ENCODE data around the gene C1R.

C1R gene

DNA sequence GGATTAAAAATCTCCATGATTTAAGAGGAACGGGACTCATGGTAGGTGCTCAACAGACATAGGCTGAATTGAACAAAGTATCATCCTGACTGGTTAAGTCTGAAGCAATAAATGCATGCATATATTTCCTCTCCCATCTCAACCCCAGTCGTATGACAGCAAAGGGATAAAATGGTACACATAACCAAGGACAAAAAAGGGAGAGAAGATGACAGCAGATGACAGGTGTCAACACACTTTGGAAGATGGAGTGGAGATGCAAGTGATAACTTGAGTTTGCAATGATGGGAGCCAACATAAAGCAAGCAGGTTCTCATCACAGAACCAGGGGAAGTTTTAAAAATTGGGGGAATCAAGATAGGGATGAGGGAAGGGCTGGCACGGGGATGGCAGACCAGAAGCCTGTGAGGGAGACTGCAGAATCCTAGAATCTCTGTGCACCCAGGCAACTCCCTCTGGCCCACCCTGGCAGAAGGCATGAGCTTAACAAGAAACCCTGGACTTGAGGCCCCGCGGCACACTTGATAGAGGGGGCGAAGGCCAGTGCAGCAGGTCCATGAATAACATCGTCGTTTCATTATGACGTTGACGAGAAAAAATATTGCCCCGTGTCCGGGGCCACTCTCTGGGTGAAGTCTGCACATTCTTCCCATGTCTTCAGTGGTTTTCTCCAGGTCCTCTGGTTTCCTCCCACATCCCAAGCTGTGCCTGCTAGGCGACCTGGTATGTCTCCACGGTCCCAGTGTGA lies 11.8 kb upstream of the C1R start:
- H3K14ac ChIP-seq (ENCODE audit: low read length), result no peak overlapping the region
- no peak overlapping the region for H4K8ac ChIP-seq (ENCODE audit: low read depth, low read length)
- no peak overlapping the region for H3K4me3 ChIP-seq (ENCODE audit: low read length in 2 of 2)
- no peak overlapping the region for H3K18ac ChIP-seq (ENCODE audit: low read length)
- H2BK120ac ChIP-seq (ENCODE audit: low read depth, low read length), result no peak overlapping the region
- no peak overlapping the region for H3K4me2 ChIP-seq (ENCODE audit: insufficient read depth, low read length, poor library complexity, severe bottlenecking)
- H3K27me3 ChIP-seq (ENCODE audit: control insufficient read depth in 3 of 3, insufficient read depth in 3 of 3, low read depth in 1 of 3, low read length in 3 of 3), result no peaks in the 10 kb centered on the region
- H2AK5ac ChIP-seq (ENCODE audit: low read depth, low read length), result no peak overlapping the region
- no peak overlapping the region for H3K4ac ChIP-seq (ENCODE audit: low read length)
- no peak overlapping the region for H3K23ac ChIP-seq (ENCODE audit: low read depth, low read length, poor library complexity)
- no peak overlapping the region for H4K91ac ChIP-seq (ENCODE audit: low read depth, low read length, poor library complexity)
- DNase-seq (ENCODE audit: low spot score), result no peak
- peaks cover 2 to 16% of the 10 kb centered on the region in 2 donors for H3K9me3 ChIP-seq (replicated peaks in 1 of 2; ENCODE audit: control insufficient read depth in 2 of 2, insufficient read depth in 1 of 2, low read depth in 1 of 2, low read length in 2 of 2)
- H3K36me3 ChIP-seq (replicated peaks in 1 of 2; ENCODE audit: control insufficient read depth in 2 of 2, insufficient read depth in 2 of 2, low read length in 2 of 2), result peaks cover 5 to 46% of the 10 kb centered on the region in 2 donors
- H2BK15ac ChIP-seq (ENCODE audit: low read length), result no peak overlapping the region
- H3K79me1 ChIP-seq (ENCODE audit: low read depth, low read length), result peaks cover 2% of the 10 kb centered on the region
- no CpG with 5 or more reads among the region's 14 CpGs for WGBS, 2 donors (ENCODE audit: extremely low coverage in 2 of 2, insufficient read length in 2 of 2, insufficient replicate concordance in 1 of 2)
- H3K4me1 ChIP-seq (ENCODE audit: control insufficient read depth in 2 of 2, insufficient read depth in 1 of 2, low read depth in 1 of 2, low read length in 2 of 2), result peaks cover under 1 to 2% of the 10 kb centered on the region in 2 donors
- H2BK5ac ChIP-seq (ENCODE audit: low read length), result no peak overlapping the region
- no peak overlapping the region for H2BK12ac ChIP-seq (ENCODE audit: low read length)
- no peak overlapping the region for H3K27ac ChIP-seq (replicated peaks; ENCODE audit: low read length)
- H2AFZ ChIP-seq (ENCODE audit: low read length), result no peak overlapping the region
- H3K9ac ChIP-seq (ENCODE audit: low read depth, low read length, poor library complexity), result no peak overlapping the region

- Histone ChIP-seq H3K27ac (replicated peaks; ENCODE audit: low read length) (no peak overlapping the region), H2BK12ac (ENCODE audit: low read length) (no peak overlapping the region), H3K36me3 (replicated peaks in 1 of 2; ENCODE audit: control insufficient read depth in 2 of 2, insufficient read depth in 2 of 2, low read length in 2 of 2) (peaks cover 7 to 53% of the 10 kb centered on the region in 2 donors), H3K18ac (ENCODE audit: low read length) (no peak overlapping the region), H4K91ac (ENCODE audit: low read depth, low read length, poor library complexity) (no peak overlapping the region), H3K23ac (ENCODE audit: low read depth, low read length, poor library complexity) (no peak overlapping the region), H3K9me3 (replicated peaks in 1 of 2; ENCODE audit: control insufficient read depth in 2 of 2, insufficient read depth in 1 of 2, low read depth in 1 of 2, low read length in 2 of 2) (peaks cover 2 to 16% of the 10 kb centered on the region in 2 donors), H3K79me1 (ENCODE audit: low read depth, low read length) (no peaks in the 10 kb centered on the region), H4K8ac (ENCODE audit: low read depth, low read length) (no peak overlapping the region), H3K4me1 (ENCODE audit: control insufficient read depth in 2 of 2, insufficient read depth in 1 of 2, low read depth in 1 of 2, low read length in 2 of 2) (no peaks in the 10 kb centered on the region), H3K4me2 (ENCODE audit: insufficient read depth, low read length, poor library complexity, severe bottlenecking) (no peak overlapping the region), H2BK15ac (ENCODE audit: low read length) (no peak overlapping the region), H2AK5ac (ENCODE audit: low read depth, low read length) (no peak overlapping the region), H3K9ac (ENCODE audit: low read depth, low read length, poor library complexity) (no peak overlapping the region), H2AFZ (ENCODE audit: low read length) (no peak overlapping the region), H3K27me3 (ENCODE audit: control insufficient read depth in 3 of 3, insufficient read depth in 3 of 3, low read depth in 1 of 3, low read length in 3 of 3) (no peaks in the 10 kb centered on the region), H3K14ac (ENCODE audit: low read length) (no peak overlapping the region), H3K4ac (ENCODE audit: low read length) (no peak overlapping the region), H2BK120ac (ENCODE audit: low read depth, low read length) (no peak overlapping the region), H2BK5ac (ENCODE audit: low read length) (no peak overlapping the region), H3K4me3 (ENCODE audit: low read length in 2 of 2) (no peak overlapping the region)
- no CpG with 5 or more reads among the region's 3 CpGs for WGBS, 2 donors (ENCODE audit: extremely low coverage in 2 of 2, insufficient read length in 2 of 2, insufficient replicate concordance in 1 of 2)
- no peak for DNase-seq (ENCODE audit: low spot score)
Observed at GRCh38 chr12:7102582-7102981, 10.3 kb upstream of the C1R start.

GRCh38 chr12:7101694-7102131 lies 9.5 kb upstream of the C1R start:
- H3K4ac ChIP-seq (ENCODE audit: low read length), result no peak overlapping the region
- H2AFZ ChIP-seq (ENCODE audit: low read length), result no peak overlapping the region
- no peaks in the 10 kb centered on the region for H3K4me1 ChIP-seq (ENCODE audit: control insufficient read depth in 2 of 2, insufficient read depth in 1 of 2, low read depth in 1 of 2, low read length in 2 of 2)
- H4K8ac ChIP-seq (ENCODE audit: low read depth, low read length), result no peak overlapping the region
- no peak overlapping the region for H2BK12ac ChIP-seq (ENCODE audit: low read length)
- H2AK5ac ChIP-seq (ENCODE audit: low read depth, low read length), result no peak overlapping the region
- H3K9ac ChIP-seq (ENCODE audit: low read depth, low read length, poor library complexity), result no peak overlapping the region
- no peaks in the 10 kb centered on the region for H3K27me3 ChIP-seq (ENCODE audit: control insufficient read depth in 3 of 3, insufficient read depth in 3 of 3, low read depth in 1 of 3, low read length in 3 of 3)
- H3K79me1 ChIP-seq (ENCODE audit: low read depth, low read length), result no peaks in the 10 kb centered on the region
- H3K27ac ChIP-seq (replicated peaks; ENCODE audit: low read length), result no peak overlapping the region
- H3K23ac ChIP-seq (ENCODE audit: low read depth, low read length, poor library complexity), result no peak overlapping the region
- no peak for DNase-seq (ENCODE audit: low spot score)
- WGBS, 2 donors (ENCODE audit: extremely low coverage in 2 of 2, insufficient read length in 2 of 2, insufficient replicate concordance in 1 of 2), result no CpG with 5 or more reads among the region's 10 CpGs
- H3K4me2 ChIP-seq (ENCODE audit: insufficient read depth, low read length, poor library complexity, severe bottlenecking), result no peak overlapping the region
- no peak overlapping the region for H3K18ac ChIP-seq (ENCODE audit: low read length)
- no peak overlapping the region for H3K14ac ChIP-seq (ENCODE audit: low read length)
- H3K4me3 ChIP-seq (ENCODE audit: low read length in 2 of 2), result no peak overlapping the region
- H2BK5ac ChIP-seq (ENCODE audit: low read length), result no peak overlapping the region
- H3K36me3 ChIP-seq (replicated peaks in 1 of 2; ENCODE audit: control insufficient read depth in 2 of 2, insufficient read depth in 2 of 2, low read length in 2 of 2), result peaks cover 7 to 53% of the 10 kb centered on the region in 2 donors
- H4K91ac ChIP-seq (ENCODE audit: low read depth, low read length, poor library complexity), result no peak overlapping the region
- H2BK120ac ChIP-seq (ENCODE audit: low read depth, low read length), result no peak overlapping the region
- H2BK15ac ChIP-seq (ENCODE audit: low read length), result no peak overlapping the region
- peaks cover 2 to 11% of the 10 kb centered on the region in 2 donors for H3K9me3 ChIP-seq (replicated peaks in 1 of 2; ENCODE audit: control insufficient read depth in 2 of 2, insufficient read depth in 1 of 2, low read depth in 1 of 2, low read length in 2 of 2)

DNA sequence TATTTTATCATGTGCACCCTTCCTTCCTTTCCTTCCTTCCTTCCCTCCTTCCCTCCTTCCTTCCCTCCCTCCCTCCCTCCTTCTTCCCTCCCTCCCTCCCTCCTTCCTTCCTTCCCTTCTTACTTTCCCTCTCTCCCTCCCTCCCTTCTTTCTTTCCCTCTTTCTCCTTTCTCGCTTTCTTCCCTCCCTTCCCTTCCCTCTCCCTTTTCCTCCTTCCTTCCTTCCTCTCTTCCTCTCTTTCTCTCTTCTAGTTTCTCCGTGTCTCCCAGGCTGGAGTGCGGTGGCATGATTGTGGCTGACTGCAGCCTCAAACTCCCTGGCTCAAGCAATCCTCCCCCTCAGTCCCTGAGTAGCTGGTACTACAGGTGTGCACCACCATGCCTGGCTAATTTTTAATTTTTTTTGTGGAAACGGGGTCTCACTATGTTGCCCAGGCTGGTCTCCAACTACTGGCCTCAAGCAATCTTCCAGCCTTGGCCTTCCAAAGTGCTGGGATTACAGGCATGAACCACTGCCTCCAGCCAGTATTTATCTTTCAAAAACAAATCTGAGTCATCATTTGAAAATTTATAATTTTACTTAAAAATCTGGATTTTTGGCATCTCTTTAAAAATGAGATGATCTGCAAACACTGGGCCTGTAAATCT lies 8.9 kb upstream of the C1R start:
- Histone ChIP-seq H3K4ac (ENCODE audit: low read length) (no peak overlapping the region), H2AK5ac (ENCODE audit: low read depth, low read length) (no peak overlapping the region), H3K23ac (ENCODE audit: low read depth, low read length, poor library complexity) (no peak overlapping the region), H3K36me3 (replicated peaks in 1 of 2; ENCODE audit: control insufficient read depth in 2 of 2, insufficient read depth in 2 of 2, low read length in 2 of 2) (peaks cover 7 to 50% of the 10 kb centered on the region in 2 donors), H2AFZ (ENCODE audit: low read length) (no peak overlapping the region), H4K91ac (ENCODE audit: low read depth, low read length, poor library complexity) (no peak overlapping the region), H2BK120ac (ENCODE audit: low read depth, low read length) (no peak overlapping the region), H3K27ac (replicated peaks; ENCODE audit: low read length) (no peak overlapping the region), H3K9me3 (replicated peaks in 1 of 2; ENCODE audit: control insufficient read depth in 2 of 2, insufficient read depth in 1 of 2, low read depth in 1 of 2, low read length in 2 of 2) (peaks cover 0 to 6% of the 10 kb centered on the region in 2 donors), H3K4me1 (ENCODE audit: control insufficient read depth in 2 of 2, insufficient read depth in 1 of 2, low read depth in 1 of 2, low read length in 2 of 2) (no peaks in the 10 kb centered on the region), H3K79me1 (ENCODE audit: low read depth, low read length) (peaks cover 1% of the 10 kb centered on the region), H3K9ac (ENCODE audit: low read depth, low read length, poor library complexity) (no peak overlapping the region), H2BK15ac (ENCODE audit: low read length) (no peak overlapping the region), H3K4me2 (ENCODE audit: insufficient read depth, low read length, poor library complexity, severe bottlenecking) (no peak overlapping the region), H3K4me3 (ENCODE audit: low read length in 2 of 2) (no peak overlapping the region), H3K27me3 (ENCODE audit: control insufficient read depth in 3 of 3, insufficient read depth in 3 of 3, low read depth in 1 of 3, low read length in 3 of 3) (no peaks in the 10 kb centered on the region), H4K8ac (ENCODE audit: low read depth, low read length) (no peak overlapping the region), H2BK12ac (ENCODE audit: low read length) (no peak overlapping the region), H2BK5ac (ENCODE audit: low read length) (no peak overlapping the region), H3K18ac (ENCODE audit: low read length) (no peak overlapping the region), H3K14ac (ENCODE audit: low read length) (no peak overlapping the region)
- DNase-seq (ENCODE audit: low spot score), result no peak
- no CpG with 5 or more reads among the region's 4 CpGs for WGBS, 2 donors (ENCODE audit: extremely low coverage in 2 of 2, insufficient read length in 2 of 2, insufficient replicate concordance in 1 of 2)

Measured in neuronal stem cell (in vitro differentiated cells).